OCI-LY1 (cell line): Measurements from ENCODE around the gene STK11.

Experiments used
- H2AFZ ChIP-seq: fragments of 200-600 bp; sonication (generic), shearing (Covaris generic); 2 replicates; pipeline ENCODE4 v1.6.0; 2014; ENCODE audit warnings: antibody characterized with exemption, mild to moderate bottlenecking, low read length
- H3F3A ChIP-seq: fragments of 200-600 bp; sonication (generic), shearing (Covaris generic); 2 replicates; pipeline ENCODE4 v1.6.0; 2014; ENCODE audit warnings: mild to moderate bottlenecking, antibody characterized with exemption, low read length, moderate library complexity; ENCODE audit not compliant: insufficient read depth
- H3K27ac ChIP-seq: fragments of 200-600 bp; sonication (generic); 2 replicates; pipeline ENCODE4 v1.5.1; 2014; ENCODE audit warnings: low read length, mixed run types, mild to moderate bottlenecking, low read depth; ENCODE audit not compliant: poor library complexity, severe bottlenecking
- H3K27me3 ChIP-seq: fragments of 200-600 bp; sonication (generic); 2 replicates; pipeline ENCODE4 v1.6.0; 2014; ENCODE audit warnings: antibody characterized with exemption, mild to moderate bottlenecking, low read length, moderate library complexity; ENCODE audit not compliant: insufficient read depth
- H3K36me3 ChIP-seq: fragments of 200-600 bp; sonication (generic); 2 replicates; pipeline ENCODE4 v1.6.1; 2014; ENCODE audit warnings: mild to moderate bottlenecking, antibody characterized with exemption, low read length, moderate library complexity, mixed read lengths; ENCODE audit not compliant: insufficient read depth
- H3K4me1 ChIP-seq: fragments of 200-600 bp; sonication (generic); 2 replicates; pipeline ENCODE4 v1.5.1; 2014; ENCODE audit warnings: mild to moderate bottlenecking, low read length, moderate library complexity; ENCODE audit not compliant: insufficient read depth, severe bottlenecking
- H3K4me2 ChIP-seq: fragments of 200-600 bp; sonication (generic), shearing (Covaris generic); 2 replicates; pipeline ENCODE4 v1.6.1; 2014; ENCODE audit warnings: low read length
- H3K4me3 ChIP-seq: fragments of 200-600 bp; sonication (generic); 2 replicates; pipeline ENCODE4 v1.5.1; 2014; ENCODE audit warnings: low read length, low read depth, mild to moderate bottlenecking, mixed read lengths; ENCODE audit not compliant: poor library complexity, severe bottlenecking
- H3K79me2 ChIP-seq: fragments of 200-600 bp; shearing (Covaris generic); 2 replicates; pipeline ENCODE4 v1.6.1; 2016; ENCODE audit warnings: mixed run types, low read length, mixed read lengths; ENCODE audit not compliant: insufficient read depth
- H3K9ac ChIP-seq: fragments of 200-600 bp; sonication (generic), shearing (Covaris generic); 2 replicates; pipeline ENCODE4 v1.6.1; 2014; ENCODE audit warnings: mild to moderate bottlenecking, low read length, mixed read lengths
- H3K9me2 ChIP-seq: fragments of 200-600 bp; sonication (generic), shearing (Covaris generic); 2 replicates; pipeline ENCODE4 v1.6.1; 2014; ENCODE audit warnings: low read depth, mild to moderate bottlenecking, low read length, mixed read lengths
- H3K9me3 ChIP-seq: fragments of 200-600 bp; shearing (Covaris generic); 2 replicates; pipeline ENCODE4 v1.6.1; 2014; ENCODE audit warnings: low read length, mixed read lengths
- H4K20me1 ChIP-seq: fragments of 200-600 bp; sonication (generic), shearing (Covaris generic); 2 replicates; pipeline ENCODE4 v1.6.0; 2016; ENCODE audit warnings: mild to moderate bottlenecking, low read length; ENCODE audit not compliant: insufficient read depth
- EZH2 ChIP-seq: fragments of 200-600 bp; sonication (generic), shearing (Covaris generic); IDR thresholded peaks from 2 replicates; pipeline ENCODE4 v1.8.0; 2017; ENCODE audit warnings: borderline replicate concordance, mixed run types, mild to moderate bottlenecking, antibody characterized with exemption, low read length, moderate library complexity, mixed read lengths
- TF ChIP-seq, protein P1 (sequence below): fragments of 200-600 bp; sonication (generic), shearing (Covaris generic); IDR thresholded peaks from 2 replicates; pipeline ENCODE4 v1.5.1; 2017; ENCODE audit warnings: mild to moderate bottlenecking, antibody characterized with exemption, low read length, moderate library complexity, mixed read lengths

Gene STK11

DNA sequence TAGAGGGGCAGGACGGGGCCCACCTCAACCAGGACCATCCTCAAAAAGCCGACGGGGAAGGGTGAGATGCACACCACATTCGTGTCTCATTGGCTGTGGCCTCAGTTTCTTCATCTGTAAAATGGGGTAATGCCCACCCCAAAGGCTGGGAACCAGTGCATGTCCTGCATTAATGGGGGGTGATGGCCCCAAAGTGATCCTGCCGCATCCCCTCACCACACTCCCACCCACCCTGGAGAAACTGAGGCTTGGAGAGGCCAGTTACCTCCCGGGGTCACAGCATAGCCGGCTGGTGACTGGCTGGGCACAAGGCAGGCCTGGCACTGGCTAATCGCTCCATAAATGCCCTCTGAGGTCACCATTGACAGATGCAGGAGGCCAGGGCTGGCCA is 42.2 kb downstream of the STK11 start:
- H3K79me2 ChIP-seq: no peaks in the 10 kb centered on the region
- peaks cover 10% of the 10 kb centered on the region; the same call in 1 of the 2 replicates for H3K36me3 ChIP-seq
- peak overlapping the region; percentile 19 for H3K27ac ChIP-seq
- H3K4me1 ChIP-seq: peaks cover 43% of the 10 kb centered on the region
- no peaks in the 10 kb centered on the region for H4K20me1 ChIP-seq
- TF ChIP-seq, protein P1, sequence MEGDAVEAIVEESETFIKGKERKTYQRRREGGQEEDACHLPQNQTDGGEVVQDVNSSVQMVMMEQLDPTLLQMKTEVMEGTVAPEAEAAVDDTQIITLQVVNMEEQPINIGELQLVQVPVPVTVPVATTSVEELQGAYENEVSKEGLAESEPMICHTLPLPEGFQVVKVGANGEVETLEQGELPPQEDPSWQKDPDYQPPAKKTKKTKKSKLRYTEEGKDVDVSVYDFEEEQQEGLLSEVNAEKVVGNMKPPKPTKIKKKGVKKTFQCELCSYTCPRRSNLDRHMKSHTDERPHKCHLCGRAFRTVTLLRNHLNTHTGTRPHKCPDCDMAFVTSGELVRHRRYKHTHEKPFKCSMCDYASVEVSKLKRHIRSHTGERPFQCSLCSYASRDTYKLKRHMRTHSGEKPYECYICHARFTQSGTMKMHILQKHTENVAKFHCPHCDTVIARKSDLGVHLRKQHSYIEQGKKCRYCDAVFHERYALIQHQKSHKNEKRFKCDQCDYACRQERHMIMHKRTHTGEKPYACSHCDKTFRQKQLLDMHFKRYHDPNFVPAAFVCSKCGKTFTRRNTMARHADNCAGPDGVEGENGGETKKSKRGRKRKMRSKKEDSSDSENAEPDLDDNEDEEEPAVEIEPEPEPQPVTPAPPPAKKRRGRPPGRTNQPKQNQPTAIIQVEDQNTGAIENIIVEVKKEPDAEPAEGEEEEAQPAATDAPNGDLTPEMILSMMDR: no peak
- TF ChIP-seq EZH2: no peak
- H3K27me3 ChIP-seq: no peaks in the 10 kb centered on the region
- no peaks in the 10 kb centered on the region for H3F3A ChIP-seq
- H3K9me3 ChIP-seq: no peaks in the 10 kb centered on the region
- peak overlapping the region; percentile 59 for H3K4me2 ChIP-seq
- H3K4me3 ChIP-seq: peak overlapping the region; percentile 66
- H3K9ac ChIP-seq: peak overlapping the region; percentile 23; the same call in 1 of the 2 replicates
- H3K9me2 ChIP-seq: no peaks in the 10 kb centered on the region
- no peak overlapping the region for H2AFZ ChIP-seq

DNA sequence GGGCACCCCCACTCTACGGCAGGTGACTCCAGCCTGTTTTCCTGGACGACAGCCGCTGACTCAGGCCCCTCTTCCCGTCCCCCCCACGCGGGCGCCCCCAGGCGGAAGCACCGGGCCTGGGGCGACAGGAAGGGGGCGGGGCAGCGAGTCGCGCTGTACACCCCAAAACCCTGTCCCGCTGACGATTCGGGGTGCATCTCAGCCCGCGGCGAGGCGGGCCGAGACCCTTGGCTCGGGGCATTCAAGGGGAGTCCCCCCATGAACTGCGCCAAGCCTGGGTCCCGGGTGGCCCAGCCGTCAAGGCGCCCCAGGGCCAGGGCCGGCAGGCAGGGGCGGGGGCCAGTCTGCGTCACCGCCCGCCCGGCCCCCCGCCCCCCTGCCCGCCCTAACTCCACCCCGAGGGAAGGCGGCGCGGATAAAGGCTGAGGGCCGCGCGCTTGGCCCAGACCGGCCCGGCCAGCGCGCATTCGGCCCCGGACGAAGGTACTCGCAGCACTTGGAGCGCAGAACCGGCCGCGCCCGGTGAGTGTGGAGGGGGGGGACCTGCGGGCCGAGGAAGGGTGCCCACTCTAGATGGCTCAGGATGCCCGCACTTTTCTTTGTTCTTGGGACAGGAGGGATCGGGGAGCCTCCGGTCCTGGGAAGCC is 42.7 kb downstream of the STK11 start, which contains the start of gene MIDN:
Gene MIDN (plus strand): TSS at position 445 of the 647 bp plus-strand sequence. CDS start 1,714 bp downstream, outside the sequence.
- H3K79me2 ChIP-seq: no peaks in the 10 kb centered on the region

DNA sequence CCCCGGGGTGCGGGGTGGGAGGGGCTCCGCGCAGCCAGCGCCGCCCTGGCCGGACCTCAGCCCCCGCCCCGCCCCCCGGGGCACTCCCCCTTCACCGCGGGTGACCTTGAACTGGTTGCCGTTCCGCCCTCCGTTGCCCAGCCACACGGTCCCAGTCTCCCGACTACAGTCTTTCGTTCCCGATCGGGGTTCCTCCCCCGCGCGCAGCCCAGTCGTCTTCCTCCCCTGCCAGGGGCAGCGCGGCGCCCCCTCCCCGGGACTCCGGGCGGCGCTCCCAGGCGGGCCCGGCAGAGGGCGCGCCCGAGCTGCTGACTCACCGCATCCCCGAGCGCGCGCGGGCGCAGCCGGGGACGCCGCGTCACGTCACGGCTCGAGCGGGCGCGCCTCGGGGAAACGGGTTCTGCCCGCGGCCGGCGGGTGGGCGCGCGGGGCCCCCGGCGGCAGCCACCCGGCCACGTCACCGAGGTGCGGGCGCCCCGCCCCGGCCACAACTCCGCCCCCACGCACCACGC is 43.3 kb downstream of the STK11 start:
- Histone ChIP-seq H3K9me3 (no peaks in the 10 kb centered on the region), H3K27me3 (no peaks in the 10 kb centered on the region), H3K4me1 (peaks cover 39% of the 10 kb centered on the region), H3F3A (no peaks in the 10 kb centered on the region), H3K9me2 (no peaks in the 10 kb centered on the region), H3K9ac (peak overlapping the region; percentile 67), H3K79me2 (no peaks in the 10 kb centered on the region), H3K27ac (peak overlapping the region; percentile 33), H3K4me3 (peak overlapping the region; percentile 66), H3K4me2 (peak overlapping the region; percentile 65), H3K36me3 (peaks cover 15% of the 10 kb centered on the region), H4K20me1 (no peaks in the 10 kb centered on the region), H2AFZ (no peak overlapping the region)
- TF ChIP-seq EZH2: no peak
- TF ChIP-seq, protein P1: peak; percentile 77

More for the DNA sequence above, 42.7 kb downstream of the STK11 start, which contains the start of gene MIDN:
- H3K4me2 ChIP-seq: peak within 1 kb of the TSS; percentile 65
- no peaks in the 10 kb centered on the region for H3K9me3 ChIP-seq
- no peaks in the 10 kb centered on the region for H3F3A ChIP-seq
- H3K9me2 ChIP-seq: no peaks in the 10 kb centered on the region
- H3K9ac ChIP-seq: peak within 1 kb of the TSS; percentile 67
- no peaks in the 10 kb centered on the region for H3K27me3 ChIP-seq
- TF ChIP-seq, protein P1: peak; percentile 51
- no peak for TF ChIP-seq EZH2
- H3K4me3 ChIP-seq: peak within 1 kb of the TSS; percentile 66
- peaks cover 10% of the 10 kb centered on the region; the same call in 1 of the 2 replicates for H3K36me3 ChIP-seq
- peaks cover 43% of the 10 kb centered on the region for H3K4me1 ChIP-seq
- H2AFZ ChIP-seq: no peak within 1 kb of the TSS
- peak within 1 kb of the TSS; percentile 33 for H3K27ac ChIP-seq
- no peaks in the 10 kb centered on the region for H4K20me1 ChIP-seq
